GM12801 (cell line): ENCODE measurements around the gene SLC6A9.

Source experiments
- CTCF ChIP-seq: IDR thresholded peaks from one replicate; pipeline ENCODE4 v1.5.1; 2011; ENCODE audit warnings: control low read depth; ENCODE audit not compliant: insufficient read length; ENCODE audit errors: extremely low read depth

SLC6A9 gene

DNA sequence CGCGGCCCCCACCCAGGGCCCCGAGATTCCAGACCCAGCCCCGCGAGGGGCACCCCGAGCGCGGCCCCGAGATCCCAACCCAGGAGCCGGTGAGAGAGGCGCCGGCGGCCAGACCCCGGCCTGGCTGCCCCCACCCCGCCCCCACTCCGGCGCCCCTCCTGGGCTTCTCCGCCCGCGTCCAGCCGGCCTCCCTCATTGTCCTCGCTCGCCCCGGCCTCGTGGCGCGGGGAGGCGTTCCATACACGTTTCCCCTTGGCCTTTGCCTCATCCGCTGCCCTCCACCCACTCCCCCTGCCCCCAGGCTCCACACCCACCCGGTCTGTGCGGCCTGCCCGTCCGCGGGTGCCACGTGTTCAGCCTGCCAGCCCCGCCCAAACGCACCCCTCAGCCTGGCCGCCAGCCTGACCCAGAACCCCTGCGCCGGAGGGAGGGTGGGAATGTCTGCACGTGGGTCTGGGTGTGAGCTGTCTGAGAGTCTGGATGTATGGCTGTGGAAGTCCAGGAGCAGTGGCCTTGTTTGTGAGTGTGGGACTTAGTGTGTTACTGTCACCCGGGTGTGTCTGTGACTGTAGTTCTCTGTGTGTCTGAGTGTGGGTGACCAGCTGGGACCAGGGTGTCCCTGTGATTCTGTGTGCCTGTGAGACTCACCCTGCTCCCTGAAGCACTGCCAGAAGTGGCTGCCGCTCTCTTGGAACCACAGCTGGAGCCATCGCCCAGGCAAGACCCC is 51.6 kb downstream of the SLC6A9 start:
- TF ChIP-seq CTCF: no peak

DNA sequence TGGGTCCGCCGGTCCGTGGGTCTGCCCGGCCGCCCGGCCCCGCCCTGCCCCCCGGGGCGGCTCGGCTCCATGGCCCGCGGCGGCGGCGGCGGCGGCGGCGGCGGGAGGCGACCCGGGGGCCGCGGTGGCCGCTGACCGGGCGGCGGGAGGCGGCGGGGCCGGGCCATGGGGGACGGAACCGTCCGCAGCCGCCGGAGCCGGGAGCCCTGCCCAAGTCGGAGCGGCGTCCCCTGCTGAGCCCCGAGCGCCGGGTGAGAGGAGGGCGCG is 52.1 kb downstream of the SLC6A9 start:
- TF ChIP-seq CTCF: no peak

- no peak for TF ChIP-seq CTCF
These were observed 52.6 kb downstream of the SLC6A9 start, which contains the start of gene B4GALT2 for GRCh38 chr1:43978551-43979260. Gene B4GALT2 (plus strand): TSS chr1:43979210. CDS start chr1:43981161, 1,951 bp downstream.

DNA sequence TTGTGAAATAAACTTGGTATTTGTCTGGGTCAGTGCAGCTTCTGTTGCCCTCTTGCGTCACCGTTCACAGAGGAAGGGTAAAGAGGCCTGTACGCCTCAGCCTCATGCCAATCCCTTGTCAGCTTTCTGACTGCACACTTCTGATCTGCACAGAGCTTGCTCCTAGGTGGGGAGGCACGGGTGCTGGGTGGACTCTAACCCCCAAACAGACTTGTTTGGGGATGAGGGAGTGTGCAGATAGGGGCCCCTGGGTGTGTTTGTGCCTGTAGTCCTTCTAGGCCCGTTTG is 53.1 kb downstream of the SLC6A9 start:
- TF ChIP-seq CTCF: no peak

DNA sequence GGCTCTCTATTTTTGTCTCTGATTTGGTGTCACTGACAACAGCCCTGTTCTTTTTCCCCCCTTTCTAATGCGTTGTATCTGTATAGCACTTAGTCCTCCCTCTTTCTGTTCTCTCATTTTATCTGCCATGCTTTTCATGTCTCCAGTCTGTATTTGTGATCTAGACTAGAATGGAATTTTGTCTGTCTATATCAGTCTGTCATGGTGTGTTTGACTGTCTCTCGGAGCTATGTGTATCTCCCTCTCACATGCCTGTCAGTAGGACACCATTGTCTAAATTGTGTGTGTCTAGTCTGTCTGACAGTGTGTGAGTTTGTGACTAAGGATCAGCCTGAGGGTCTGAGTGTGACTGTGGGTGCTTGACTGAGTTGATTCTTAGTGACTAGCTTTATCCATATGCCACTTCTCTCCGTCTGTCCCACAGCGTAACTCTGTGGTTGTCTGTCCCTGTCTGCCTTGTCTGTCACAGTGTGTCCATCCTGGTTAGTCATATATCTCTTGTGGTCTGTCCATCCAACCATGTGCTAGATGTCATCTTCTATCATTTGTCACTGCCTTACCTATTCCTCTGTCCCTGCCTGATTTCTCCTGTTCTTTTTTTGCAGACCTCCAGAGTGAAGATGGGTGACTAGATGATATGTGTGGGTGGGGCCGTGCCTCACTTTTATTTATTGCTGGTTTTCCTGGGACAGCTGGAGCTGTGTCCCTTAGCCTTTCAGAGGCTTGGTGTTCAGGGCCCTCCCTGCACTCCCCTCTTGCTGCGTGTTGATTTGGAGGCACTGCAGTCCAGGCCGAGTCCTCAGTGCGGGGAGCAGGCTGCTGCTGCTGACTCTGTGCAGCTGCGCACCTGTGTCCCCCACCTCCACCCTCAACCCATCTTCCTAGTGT is 53.6 kb downstream of the SLC6A9 start:
- no peak for TF ChIP-seq CTCF

DNA sequence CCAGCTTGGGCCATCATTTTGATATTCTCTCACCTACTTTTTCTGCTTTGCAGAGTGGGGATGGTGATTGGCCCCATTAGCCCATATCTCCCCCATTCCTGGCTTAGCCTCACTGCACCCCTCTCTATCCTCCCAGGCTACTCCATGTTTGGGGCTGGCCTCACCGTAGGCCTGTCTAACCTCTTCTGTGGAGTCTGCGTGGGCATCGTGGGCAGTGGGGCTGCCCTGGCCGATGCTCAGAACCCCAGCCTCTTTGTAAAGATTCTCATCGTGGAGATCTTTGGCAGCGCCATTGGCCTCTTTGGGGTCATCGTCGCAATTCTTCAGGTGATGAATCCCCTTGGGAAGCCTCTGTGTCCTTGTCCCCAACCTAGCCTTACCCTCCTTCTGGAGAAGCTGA is 54.4 kb downstream of the SLC6A9 start:
- no peak for TF ChIP-seq CTCF

GRCh38 chr1:43976045-43976444 is 55.2 kb downstream of the SLC6A9 start:
- no peak for TF ChIP-seq CTCF
